NT2/D1 (cell line): ENCODE data around the gene MTNR1B.

ENCODE experiments used
- DNase-seq: peaks from one replicate; pipeline ENCODE4 v3.0.0-alpha.2; 2011; ENCODE audit warnings: low read depth, low spot score
- H3K27me3 ChIP-seq: 2 replicates; pipeline ENCODE4 v1.6.0; 2011; ENCODE audit warnings: mild to moderate bottlenecking; ENCODE audit not compliant: insufficient read length, insufficient read depth
- H3K36me3 ChIP-seq: 2 replicates; pipeline ENCODE4 v1.6.1; 2011; ENCODE audit warnings: mild to moderate bottlenecking, low read length, mixed read lengths; ENCODE audit not compliant: insufficient read depth, insufficient read length
- H3K4me1 ChIP-seq: 2 replicates; pipeline ENCODE4 v1.5.1; 2011; ENCODE audit not compliant: insufficient read depth, insufficient read length
- H3K4me3 ChIP-seq: 2 replicates; pipeline ENCODE4 v1.5.1; 2011; ENCODE audit warnings: low read depth; ENCODE audit not compliant: insufficient read length
- H3K9ac ChIP-seq: 2 replicates; pipeline ENCODE4 v1.6.0; 2011; ENCODE audit warnings: low read depth; ENCODE audit not compliant: insufficient read length
- H3K9me3 ChIP-seq: 2 replicates; pipeline ENCODE4 v1.5.1; 2011; ENCODE audit warnings: mild to moderate bottlenecking, low read length; ENCODE audit not compliant: insufficient read depth
- SUZ12 ChIP-seq: IDR thresholded peaks from 2 replicates; pipeline ENCODE4 v1.6.1; 2011; ENCODE audit not compliant: insufficient read length, insufficient read depth; ENCODE audit errors: extremely low read depth
- YY1 ChIP-seq: IDR thresholded peaks from 2 replicates; pipeline ENCODE4 v1.6.1; 2011; ENCODE audit not compliant: insufficient read length, insufficient read depth
- ZNF274 ChIP-seq: IDR thresholded peaks from 2 replicates; pipeline ENCODE4 v1.6.1; 2011; ENCODE audit warnings: mild to moderate bottlenecking, low read depth, low read length

The MTNR1B gene

GRCh38 chr11:92941676-92942571 is 27.5 kb upstream of the MTNR1B start:
- no peak for TF ChIP-seq SUZ12
- no peak for TF ChIP-seq YY1
- TF ChIP-seq ZNF274 = no peak
- Histone ChIP-seq H3K9ac (no peak overlapping the region), H3K4me1 (no peaks in the 10 kb centered on the region), H3K27me3 (no peaks in the 10 kb centered on the region), H3K4me3 (no peak overlapping the region), H3K9me3 (peaks cover 16% of the 10 kb centered on the region; the same call in 1 of the 2 replicates), H3K36me3 (no peaks in the 10 kb centered on the region)
- DNase-seq = no peak

GRCh38 chr11:92946707-92947106 is 22.7 kb upstream of the MTNR1B start:
- Histone ChIP-seq H3K9me3 (peaks cover 26% of the 10 kb centered on the region; the same call in 1 of the 2 replicates), H3K36me3 (no peaks in the 10 kb centered on the region), H3K4me1 (no peaks in the 10 kb centered on the region), H3K27me3 (no peaks in the 10 kb centered on the region), H3K9ac (no peak overlapping the region), H3K4me3 (no peak overlapping the region)
- no peak for TF ChIP-seq YY1
- TF ChIP-seq ZNF274 = no peak
- TF ChIP-seq SUZ12 = no peak
- no peak for DNase-seq

- no peaks in the 10 kb centered on the region for H3K27me3 ChIP-seq
- H3K4me1 ChIP-seq = no peaks in the 10 kb centered on the region
- TF ChIP-seq YY1 = no peak
- TF ChIP-seq ZNF274 = no peak
- no peak for TF ChIP-seq SUZ12
- H3K9me3 ChIP-seq = peaks cover 19% of the 10 kb centered on the region; the same call in 1 of the 2 replicates
- no peak for DNase-seq
- H3K4me3 ChIP-seq = no peak overlapping the region
- no peaks in the 10 kb centered on the region for H3K36me3 ChIP-seq
- H3K9ac ChIP-seq = no peak overlapping the region
Observed at GRCh38 chr11:92948116-92948515, 21.3 kb upstream of the MTNR1B start.

GRCh38 chr11:92954003-92954402 is 15.4 kb upstream of the MTNR1B start:
- H3K4me3 ChIP-seq = no peak overlapping the region

GRCh38 chr11:92955860-92956259 is 13.6 kb upstream of the MTNR1B start:
- DNase-seq = no peak
- Histone ChIP-seq H3K27me3 (no peaks in the 10 kb centered on the region), H3K4me1 (no peaks in the 10 kb centered on the region), H3K9me3 (no peaks in the 10 kb centered on the region), H3K4me3 (no peak overlapping the region), H3K9ac (no peak overlapping the region), H3K36me3 (no peaks in the 10 kb centered on the region)
- TF ChIP-seq YY1 (no peak), SUZ12 (no peak), ZNF274 (no peak)

More at GRCh38 chr11:92954003-92954402, 15.4 kb upstream of the MTNR1B start:
- Histone ChIP-seq H3K9ac (no peak overlapping the region), H3K27me3 (no peaks in the 10 kb centered on the region), H3K4me1 (no peaks in the 10 kb centered on the region), H3K36me3 (no peaks in the 10 kb centered on the region), H3K9me3 (peaks cover 9% of the 10 kb centered on the region; the same call in 1 of the 2 replicates)
- no peak for TF ChIP-seq SUZ12
- no peak for TF ChIP-seq ZNF274
- TF ChIP-seq YY1 = no peak
- DNase-seq = no peak

- DNase-seq = no peak
- H3K4me3 ChIP-seq = no peak overlapping the region
Observed at GRCh38 chr11:92960886-92961285, 8.6 kb upstream of the MTNR1B start.

GRCh38 chr11:92962446-92962845 is 7.0 kb upstream of the MTNR1B start:
- H3K4me3 ChIP-seq = no peak overlapping the region
- H3K9me3 ChIP-seq = no peaks in the 10 kb centered on the region
- H3K27me3 ChIP-seq = no peaks in the 10 kb centered on the region
- no peaks in the 10 kb centered on the region for H3K4me1 ChIP-seq
- DNase-seq = no peak
- H3K36me3 ChIP-seq = no peaks in the 10 kb centered on the region
- no peak overlapping the region for H3K9ac ChIP-seq
- no peak for TF ChIP-seq YY1
- no peak for TF ChIP-seq SUZ12
- no peak for TF ChIP-seq ZNF274

More at GRCh38 chr11:92960886-92961285, 8.6 kb upstream of the MTNR1B start:
- TF ChIP-seq SUZ12 (no peak), YY1 (no peak), ZNF274 (no peak)
- no peaks in the 10 kb centered on the region for H3K27me3 ChIP-seq
- no peaks in the 10 kb centered on the region for H3K36me3 ChIP-seq
- no peaks in the 10 kb centered on the region for H3K9me3 ChIP-seq
- no peaks in the 10 kb centered on the region for H3K4me1 ChIP-seq
- no peak overlapping the region for H3K9ac ChIP-seq

GRCh38 chr11:92964471-92964870 is 5.0 kb upstream of the MTNR1B start:
- H3K4me3 ChIP-seq = no peak overlapping the region
- DNase-seq = no peak
- no peak overlapping the region for H3K9ac ChIP-seq
- H3K36me3 ChIP-seq = no peaks in the 10 kb centered on the region
- no peaks in the 10 kb centered on the region for H3K4me1 ChIP-seq
- no peaks in the 10 kb centered on the region for H3K27me3 ChIP-seq
- TF ChIP-seq SUZ12 (no peak), YY1 (no peak), ZNF274 (no peak)
- H3K9me3 ChIP-seq = no peaks in the 10 kb centered on the region
